Endothelial cell of umbilical vein (primary cell): ENCODE results near the gene FIG4. TPM values are rescaled to one million over a fixed set of nuclear protein-coding genes. Genes with fewer than 3 reads are reported as not detected.

ENCODE experiments used
- BruUV-seq: library from RNA; stranded (reverse); fragments of 400-500 nt; replicated peaks from 2 replicates; lab custom pipeline; 2021; lab: Mats Ljungman, UMichigan
- CTCF ChIA-PET: fragments of 300-600, 350-600 bp; sonication (Branson Sonifier 250); formaldehyde crosslinking; loops from one replicate; lab custom pipeline; 2021; ENCODE audit warnings: antibody characterized with exemption, inconsistent platforms; lab: Charles Lee
- POLR2A ChIA-PET: fragments of 300-600, 350-600 bp; sonication (Branson Sonifier 250); formaldehyde crosslinking; loops from one replicate; lab custom pipeline; 2021; ENCODE audit warnings: antibody characterized with exemption, inconsistent platforms; lab: Charles Lee
- DNase-seq: peaks from one replicate; pipeline ENCODE4 v3.0.0-alpha.2; 2011; ENCODE audit warnings: low read depth, low spot score
- FAIRE-seq: peaks from 2 replicates; lab custom pipeline; 2011; peaks lifted over from hg19 to GRCh38; lab: Jason Lieb, UNC
- H2AFZ ChIP-seq: 2 replicates; pipeline ENCODE4 v1.6.0; 2012; ENCODE audit warnings: low read depth, low read length, control low read depth, inconsistent platforms
- H3K27ac ChIP-seq: 2 replicates; pipeline ENCODE4 v1.5.1; 2011; ENCODE audit warnings: low read depth, mild to moderate bottlenecking, control low read depth, low read length, moderate library complexity; ENCODE audit not compliant: insufficient read depth
- H3K27me3 ChIP-seq, 2 experiments: 2 replicates each; pipeline versions ENCODE4 v1.6.0 to v1.6.1; 2011; ENCODE audit warnings: low read length in 2 of 2, mixed read lengths in 1 of 2; ENCODE audit not compliant: control insufficient read depth in 2 of 2, insufficient read depth in 2 of 2
- H3K36me3 ChIP-seq, 2 experiments: 2 replicates in 1 of 2; 3 replicates in 1 of 2; pipeline ENCODE4 v1.5.1; 2011; ENCODE audit warnings: low read length in 2 of 2, mild to moderate bottlenecking in 1 of 2, moderate library complexity in 1 of 2; ENCODE audit not compliant: control insufficient read depth in 2 of 2, insufficient read depth in 2 of 2; ENCODE audit errors: extremely low read depth in 1 of 2
- H3K4me1 ChIP-seq: 3 replicates; pipeline ENCODE4 v1.5.1; 2011; ENCODE audit warnings: mild to moderate bottlenecking, low read length; ENCODE audit not compliant: control insufficient read depth, insufficient read depth; ENCODE audit errors: extremely low read depth
- H3K4me2 ChIP-seq: 2 replicates; pipeline ENCODE4 v1.6.1; 2011; ENCODE audit warnings: low read length, control low read depth, mixed read lengths; ENCODE audit not compliant: insufficient read depth
- H3K4me3 ChIP-seq, 3 experiments: fragments of 200-600 bp in 1 of 3; sonication (generic), shearing (Covaris generic) in 1 of 3; replicated peaks in 1 of 3; 2 replicates each; pipeline ENCODE4 v1.5.1; 2011 to 2016; ENCODE audit warnings: control low read depth in 3 of 3, low read length in 3 of 3, mild to moderate bottlenecking in 2 of 3, inconsistent platforms in 1 of 3, low read depth in 1 of 3, moderate library complexity in 1 of 3; ENCODE audit not compliant: insufficient read depth in 1 of 3
- H3K79me2 ChIP-seq: 2 replicates; pipeline ENCODE4 v1.6.0; 2012; ENCODE audit warnings: low read length, inconsistent platforms; ENCODE audit not compliant: control insufficient read depth, insufficient read depth
- H3K9ac ChIP-seq: replicated peaks from 2 replicates; pipeline ENCODE3; 2011; ENCODE audit warnings: low read length, control low read depth; ENCODE audit not compliant: insufficient read depth; ENCODE audit errors: extremely low read depth
- H3K9me1 ChIP-seq: replicated peaks from 3 replicates; pipeline ENCODE4 v1.6.0; 2011; ENCODE audit warnings: mild to moderate bottlenecking, low read length; ENCODE audit not compliant: control insufficient read depth, insufficient read depth; ENCODE audit errors: extremely low read depth
- H3K9me3 ChIP-seq: replicated peaks from 2 replicates; pipeline ENCODE4 v1.5.1; 2012; ENCODE audit warnings: low read length, inconsistent platforms; ENCODE audit not compliant: control insufficient read depth, insufficient read depth
- H4K20me1 ChIP-seq: replicated peaks from 2 replicates; pipeline ENCODE3; 2011; ENCODE audit warnings: mild to moderate bottlenecking, low read length; ENCODE audit not compliant: control insufficient read depth, insufficient read depth; ENCODE audit errors: extremely low read depth
- EZH2 ChIP-seq: IDR thresholded peaks from 2 replicates; pipeline ENCODE4 v1.6.1; 2012; ENCODE audit warnings: borderline replicate concordance, low read depth, mild to moderate bottlenecking, moderate library complexity, low read length, inconsistent platforms; ENCODE audit not compliant: severe bottlenecking
- FOS ChIP-seq: IDR thresholded peaks from 2 replicates; pipeline ENCODE4 v1.6.1; 2011; ENCODE audit warnings: mild to moderate bottlenecking, low read length, moderate library complexity, borderline replicate concordance; ENCODE audit not compliant: insufficient read depth
- GATA2 ChIP-seq: IDR thresholded peaks from 2 replicates; pipeline ENCODE4 v1.7.0; 2011; ENCODE audit warnings: low read depth, mild to moderate bottlenecking, moderate library complexity, mixed read lengths, low read length; ENCODE audit not compliant: insufficient read length, insufficient read depth
- JUN ChIP-seq: IDR thresholded peaks from 2 replicates; pipeline ENCODE4 v1.6.1; 2011; ENCODE audit warnings: borderline replicate concordance, low read depth; ENCODE audit not compliant: insufficient read length, insufficient read depth
- MYC ChIP-seq: IDR thresholded peaks from one replicate; pipeline ENCODE4 v1.6.1; 2011; ENCODE audit warnings: mild to moderate bottlenecking, low read depth, low read length
- POLR2A ChIP-seq: IDR thresholded peaks from 2 replicates; pipeline ENCODE4 v1.6.1; 2012; ENCODE audit warnings: low read depth, mild to moderate bottlenecking, control low read depth, low read length
- POLR2AphosphoS5 ChIP-seq: IDR thresholded peaks from 2 replicates; pipeline ENCODE4 v1.6.1; 2012; ENCODE audit warnings: low read depth, mild to moderate bottlenecking, control low read depth, low read length, moderate library complexity; ENCODE audit not compliant: insufficient read depth
- dilution Hi-C: fragments of 300-500 bp; cut with MboI; formaldehyde crosslinking; loops from one replicate; pipeline ENCODE4 v1.15.0; 2019; ENCODE audit warnings: low sequenced_read_pairs; ENCODE audit not compliant: extremely low pct_ligation_motif_present
- intact Hi-C: fragments of 100-400 bp; cut with micrococcal nuclease; formaldehyde crosslinking; loops from one replicate; pipeline ENCODE4 v1.10.0; 2022
- polyA plus RNA-seq, 4 experiments: library from polyadenylated mRNA; depleted of rRNA in 3 of 4; stranded (reverse) in 3 of 4; unstranded in 1 of 4; fragments of >200 nt; gene quantifications; 2 replicates each; pipeline versions ENCODE4 v1.2.1 to v1.2.3, GENCODE V29; 2011 to 2012; ENCODE audit warnings: missing spikeins in 1 of 4
- total RNA-seq: library from RNA; stranded (reverse); gene quantifications from 2 replicates; pipeline ENCODE4 v1.2.3, GENCODE V29; 2021
- TF ChIP-seq, protein P1 (sequence below): IDR thresholded peaks from 2 replicates; pipeline ENCODE4 v1.6.1; 2011; ENCODE audit not compliant: insufficient read depth, insufficient read length
- TF ChIP-seq, protein P2 (sequence below), 2 donors: IDR thresholded peaks; 1 replicate in 1 of 2; 2 replicates in 1 of 2; pipeline ENCODE4 v1.5.1; 2011; ENCODE audit warnings: low read length in 2 of 2, mild to moderate bottlenecking in 2 of 2, moderate library complexity in 2 of 2, control low read depth in 1 of 2, inconsistent platforms in 1 of 2, low read depth in 1 of 2; ENCODE audit not compliant: insufficient read depth in 1 of 2; ENCODE audit errors: extremely low read depth in 1 of 2

The FIG4 gene
- total and polyA plus RNA-seq, 2 donors (not counting 3 experiments of a cell fraction or from before 2014, with no cell fraction given) = 7.9 to 12.2 TPM

GRCh38 chr6:109865968-109866367 lies 174.9 kb downstream of the FIG4 start:
- H3K4me3 ChIP-seq = no peak overlapping the region
- POLR2A ChIA-PET = no interaction called here

More at GRCh38 chr6:109865968-109866367, 174.9 kb downstream of the FIG4 start:
- Histone ChIP-seq H3K9ac (no peak overlapping the region), H3K36me3 (no peaks in the 10 kb centered on the region), H3K27ac (no peak overlapping the region), H2AFZ (no peak overlapping the region), H3K9me1 (no peaks in the 10 kb centered on the region), H3K4me2 (no peak overlapping the region), H3K27me3 (peaks cover 3 to 4% of the 10 kb centered on the region in 2 experiments), H3K79me2 (no peaks in the 10 kb centered on the region), H4K20me1 (no peaks in the 10 kb centered on the region), H3K4me1 (no peaks in the 10 kb centered on the region), H3K9me3 (no peaks in the 10 kb centered on the region)
- DNase-seq (no peak), FAIRE-seq (no peak)
- intact Hi-C loops = no loop called here
- BruUV-seq = no TSS peak
- CTCF ChIA-PET = no interaction called here
- dilution Hi-C loops = no loop called here
- TF ChIP-seq MYC = no peak
- no peak for TF ChIP-seq FOS
- no peak for TF ChIP-seq GATA2
- no peak for TF ChIP-seq EZH2
- TF ChIP-seq POLR2A = no peak
- TF ChIP-seq, protein P1, sequence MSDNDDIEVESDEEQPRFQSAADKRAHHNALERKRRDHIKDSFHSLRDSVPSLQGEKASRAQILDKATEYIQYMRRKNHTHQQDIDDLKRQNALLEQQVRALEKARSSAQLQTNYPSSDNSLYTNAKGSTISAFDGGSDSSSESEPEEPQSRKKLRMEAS = no peak
- TF ChIP-seq POLR2AphosphoS5 = no peak
- TF ChIP-seq JUN = no peak
- TF ChIP-seq, protein P2, sequence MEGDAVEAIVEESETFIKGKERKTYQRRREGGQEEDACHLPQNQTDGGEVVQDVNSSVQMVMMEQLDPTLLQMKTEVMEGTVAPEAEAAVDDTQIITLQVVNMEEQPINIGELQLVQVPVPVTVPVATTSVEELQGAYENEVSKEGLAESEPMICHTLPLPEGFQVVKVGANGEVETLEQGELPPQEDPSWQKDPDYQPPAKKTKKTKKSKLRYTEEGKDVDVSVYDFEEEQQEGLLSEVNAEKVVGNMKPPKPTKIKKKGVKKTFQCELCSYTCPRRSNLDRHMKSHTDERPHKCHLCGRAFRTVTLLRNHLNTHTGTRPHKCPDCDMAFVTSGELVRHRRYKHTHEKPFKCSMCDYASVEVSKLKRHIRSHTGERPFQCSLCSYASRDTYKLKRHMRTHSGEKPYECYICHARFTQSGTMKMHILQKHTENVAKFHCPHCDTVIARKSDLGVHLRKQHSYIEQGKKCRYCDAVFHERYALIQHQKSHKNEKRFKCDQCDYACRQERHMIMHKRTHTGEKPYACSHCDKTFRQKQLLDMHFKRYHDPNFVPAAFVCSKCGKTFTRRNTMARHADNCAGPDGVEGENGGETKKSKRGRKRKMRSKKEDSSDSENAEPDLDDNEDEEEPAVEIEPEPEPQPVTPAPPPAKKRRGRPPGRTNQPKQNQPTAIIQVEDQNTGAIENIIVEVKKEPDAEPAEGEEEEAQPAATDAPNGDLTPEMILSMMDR (IDR thresholded peaks at IDR 0.05; ENCODE audit: extremely low read depth in 1 of 2, insufficient read depth in 1 of 2, low read depth in 1 of 2, low read length in 2 of 2) = no peak
